Spinal cord (tissue), 10 donors: Measurements from ENCODE around the gene MTHFR. TPM values are rescaled to one million over a fixed set of nuclear protein-coding genes. Genes with fewer than 3 reads are reported as not detected.

Experiments
- DNase-seq, 6 donors: peaks; one replicate each; pipeline versions ENCODE4 v3.0.0 to v3.0.0-alpha.2; 2013 to 2015; ENCODE audit warnings: low spot score in 6 of 6, low read depth in 4 of 6
- H3K27ac ChIP-seq: one replicate; pipeline ENCODE4 v1.5.1; 2013; ENCODE audit warnings: low read depth, low read length, control low read depth
- H3K27me3 ChIP-seq: one replicate; pipeline ENCODE4 v1.6.1; 2013; ENCODE audit warnings: low read length; ENCODE audit not compliant: control insufficient read depth, insufficient read depth
- H3K36me3 ChIP-seq: one replicate; pipeline ENCODE4 v1.6.1; 2013; ENCODE audit warnings: low read length; ENCODE audit not compliant: control insufficient read depth, insufficient read depth
- H3K4me1 ChIP-seq: one replicate; pipeline ENCODE4 v1.6.1; 2013; ENCODE audit warnings: low read length; ENCODE audit not compliant: control insufficient read depth, insufficient read depth
- H3K4me3 ChIP-seq: one replicate; pipeline ENCODE4 v1.5.1; 2013; ENCODE audit warnings: low read depth, low read length, control low read depth
- H3K9me3 ChIP-seq: one replicate; pipeline ENCODE4 v1.6.1; 2013; ENCODE audit warnings: low read length; ENCODE audit not compliant: control insufficient read depth, insufficient read depth
- WGBS: methylation state at CpG from one replicate; pipeline ENCODE4 v1.1.5; 2013; ENCODE audit warnings: missing lambda C conversion rate; ENCODE audit not compliant: insufficient coverage; 5-methylcytosine and 5-hydroxymethylcytosine counted together
- polyA plus RNA-seq, 2 donors: library from polyadenylated mRNA; unstranded; fragments of 120-200 nt; gene quantifications; one replicate each; pipeline ENCODE4 v1.2.1, GENCODE V29; 2013; ENCODE audit not compliant: insufficient read length in 2 of 2
- total RNA-seq, 2 donors: library from RNA; depleted of rRNA in 1 of 2; stranded (reverse); fragments of 120-200 nt in 1 of 2; fragments of >200 nt in 1 of 2; gene quantifications; one replicate each; pipeline versions ENCODE4 v1.2.3 to v1.2.4, GENCODE V29; 2013 to 2014
- donor health status: healthy.

The MTHFR gene
- total and polyA plus RNA-seq, 4 donors, result 20.9 to 49.1 (median 31.0) TPM

DNA sequence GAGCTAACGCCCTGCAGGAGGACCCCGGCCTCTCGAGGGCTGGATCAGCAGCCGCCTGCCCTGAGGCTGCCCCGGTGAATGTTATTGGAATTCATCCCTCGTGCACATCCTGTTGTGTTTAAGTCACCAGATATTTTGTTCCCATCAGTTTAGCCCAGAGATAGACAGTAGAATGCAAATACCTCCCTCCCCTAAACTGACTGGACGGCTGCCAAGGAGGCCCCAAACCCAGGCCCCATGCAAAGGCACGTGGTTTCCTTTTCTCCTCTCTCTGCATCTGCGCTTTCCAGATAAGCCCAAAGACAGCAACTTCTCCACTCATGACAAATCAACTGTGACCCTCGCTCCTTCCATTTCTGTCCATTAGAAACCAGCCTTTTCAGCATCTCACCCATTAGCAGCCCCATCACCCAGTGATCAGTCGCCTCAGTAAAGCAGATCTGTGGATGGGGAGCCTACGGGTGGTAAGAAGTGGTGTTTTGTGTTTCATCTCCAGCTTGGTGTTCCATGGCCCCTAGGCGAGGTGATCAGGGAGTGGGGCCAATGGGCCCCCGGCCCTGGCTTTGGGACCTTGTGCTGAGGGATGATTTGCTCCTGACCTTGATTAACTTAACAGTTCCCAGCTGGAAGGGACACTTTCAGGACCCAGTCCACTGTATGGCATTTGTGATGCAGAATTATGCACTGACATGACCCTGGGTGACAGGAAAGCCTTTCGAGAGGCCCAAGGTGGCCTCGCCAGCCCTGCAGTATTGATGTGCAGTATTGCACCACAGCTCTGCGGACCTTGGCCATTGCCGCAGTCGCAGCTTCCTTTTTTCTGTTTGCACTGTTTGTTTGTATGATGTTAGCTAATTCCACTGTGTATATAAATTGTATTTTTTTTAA is 36.6 kb upstream of the MTHFR start:
- Histone ChIP-seq H3K4me1 (peaks cover 24% of the 10 kb centered on the region), H3K27ac (no peak overlapping the region), H3K27me3 (no peaks in the 10 kb centered on the region), H3K4me3 (no peak overlapping the region), H3K36me3 (peaks cover 85% of the 10 kb centered on the region), H3K9me3 (no peaks in the 10 kb centered on the region)
- DNase-seq, result peak in 2 of 6 donors; percentile 62 to 82
- WGBS, result 42% methylated on average over 13 of the region's 19 CpGs

DNA sequence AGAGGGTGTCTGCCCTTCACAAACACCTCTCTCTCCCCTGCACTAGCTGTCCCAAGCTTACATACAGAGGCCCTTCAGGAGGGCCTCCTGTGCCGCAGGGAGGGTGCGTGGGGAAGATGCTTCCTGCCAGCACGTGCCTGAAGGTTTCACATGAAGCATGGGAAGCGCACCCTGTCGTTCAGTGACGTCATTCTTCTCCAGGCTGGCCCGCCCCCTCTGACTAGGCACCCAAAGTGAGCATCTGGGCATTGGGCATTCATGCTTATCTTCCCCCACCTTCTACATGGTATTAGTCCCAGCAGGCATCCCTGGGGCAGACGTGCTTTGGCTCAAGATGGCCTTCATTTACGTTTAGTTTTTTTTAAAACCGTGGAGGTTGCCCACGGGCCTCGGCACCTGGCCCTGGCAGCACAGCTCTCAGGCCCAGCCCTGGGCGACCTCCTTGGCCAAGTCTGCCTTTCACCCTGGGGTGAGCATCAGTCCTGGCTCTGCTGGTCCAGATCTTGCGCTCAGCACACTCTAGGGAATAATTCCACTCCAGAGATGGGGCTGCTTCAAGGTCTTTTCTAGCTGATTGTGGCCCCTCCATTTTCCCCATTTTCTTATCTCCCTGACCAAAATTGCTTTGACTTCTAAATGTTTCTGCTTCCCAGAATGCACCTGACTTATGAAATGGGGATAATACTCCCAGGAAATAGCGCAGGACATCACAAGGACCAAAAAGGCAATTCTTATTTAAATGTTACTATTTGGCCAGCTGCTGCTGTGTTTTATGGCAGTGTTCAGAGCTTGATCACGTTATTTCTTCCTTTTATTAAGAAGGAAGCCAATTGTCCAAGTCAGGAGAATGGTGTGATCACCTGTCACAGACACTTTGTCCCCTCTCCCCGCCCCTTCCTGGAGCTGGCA is 35.7 kb upstream of the MTHFR start:
- H3K27ac ChIP-seq, result no peak overlapping the region
- H3K4me1 ChIP-seq, result peaks cover 18% of the 10 kb centered on the region
- DNase-seq, result peak in 1 of 6 donors; percentile 50
- WGBS, result 63% methylated on average over 14 of the region's 17 CpGs
- no peaks in the 10 kb centered on the region for H3K9me3 ChIP-seq
- peaks cover 86% of the 10 kb centered on the region for H3K36me3 ChIP-seq
- no peaks in the 10 kb centered on the region for H3K27me3 ChIP-seq
- no peak overlapping the region for H3K4me3 ChIP-seq

DNA sequence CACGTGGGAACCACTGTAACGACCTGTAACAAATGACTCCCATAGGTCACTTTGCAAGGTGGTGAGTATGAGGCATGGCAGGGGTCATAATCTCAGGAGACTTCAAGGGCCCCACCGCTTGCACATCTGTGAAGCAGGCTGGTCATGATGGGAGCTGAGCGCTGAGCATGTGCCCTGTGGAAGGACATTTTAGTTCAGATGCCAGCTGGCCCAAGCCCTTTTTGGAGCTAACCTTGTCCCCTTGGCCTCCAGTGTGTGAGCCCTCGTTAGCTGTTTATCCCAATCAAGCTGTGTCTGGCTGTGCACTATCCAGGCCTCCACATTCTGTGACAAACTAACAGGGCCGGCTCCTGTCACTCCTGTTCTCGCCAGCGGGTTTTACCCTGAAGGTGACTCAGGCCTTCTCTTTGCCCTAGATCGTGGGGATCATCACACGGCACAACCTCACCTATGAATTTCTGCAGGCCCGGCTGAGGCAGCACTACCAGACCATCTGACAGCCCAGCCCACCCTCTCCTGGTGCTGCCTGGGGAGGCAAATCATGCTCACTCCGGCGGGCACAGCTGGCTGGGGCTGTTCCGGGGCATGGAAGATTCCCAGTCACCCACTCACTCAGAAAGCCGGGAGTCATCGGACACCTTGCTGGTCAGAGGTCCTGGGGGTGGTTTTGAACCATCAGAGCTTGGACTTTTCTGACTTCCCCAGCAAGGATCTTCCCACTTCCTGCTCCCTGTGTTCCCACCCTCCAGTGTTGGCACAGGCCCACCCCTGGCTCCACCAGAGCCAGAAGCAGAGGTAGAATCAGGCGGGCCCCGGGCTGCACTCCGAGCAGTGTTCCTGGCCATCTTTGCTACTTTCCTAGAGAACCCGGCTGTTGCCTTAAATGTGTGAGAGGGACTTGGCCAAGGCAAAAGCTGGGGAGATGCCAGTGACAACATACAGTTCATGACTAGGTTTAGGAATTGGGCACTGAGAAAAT is 34.3 kb upstream of the MTHFR start:
- Histone ChIP-seq H3K36me3 (peaks cover 93% of the 10 kb centered on the region), H3K27ac (no peak overlapping the region), H3K4me3 (no peak overlapping the region), H3K4me1 (peaks cover 18% of the 10 kb centered on the region), H3K27me3 (no peaks in the 10 kb centered on the region), H3K9me3 (no peaks in the 10 kb centered on the region)
- no peak for DNase-seq
- 90% methylated on average over 19 of the region's 20 CpGs for WGBS

DNA sequence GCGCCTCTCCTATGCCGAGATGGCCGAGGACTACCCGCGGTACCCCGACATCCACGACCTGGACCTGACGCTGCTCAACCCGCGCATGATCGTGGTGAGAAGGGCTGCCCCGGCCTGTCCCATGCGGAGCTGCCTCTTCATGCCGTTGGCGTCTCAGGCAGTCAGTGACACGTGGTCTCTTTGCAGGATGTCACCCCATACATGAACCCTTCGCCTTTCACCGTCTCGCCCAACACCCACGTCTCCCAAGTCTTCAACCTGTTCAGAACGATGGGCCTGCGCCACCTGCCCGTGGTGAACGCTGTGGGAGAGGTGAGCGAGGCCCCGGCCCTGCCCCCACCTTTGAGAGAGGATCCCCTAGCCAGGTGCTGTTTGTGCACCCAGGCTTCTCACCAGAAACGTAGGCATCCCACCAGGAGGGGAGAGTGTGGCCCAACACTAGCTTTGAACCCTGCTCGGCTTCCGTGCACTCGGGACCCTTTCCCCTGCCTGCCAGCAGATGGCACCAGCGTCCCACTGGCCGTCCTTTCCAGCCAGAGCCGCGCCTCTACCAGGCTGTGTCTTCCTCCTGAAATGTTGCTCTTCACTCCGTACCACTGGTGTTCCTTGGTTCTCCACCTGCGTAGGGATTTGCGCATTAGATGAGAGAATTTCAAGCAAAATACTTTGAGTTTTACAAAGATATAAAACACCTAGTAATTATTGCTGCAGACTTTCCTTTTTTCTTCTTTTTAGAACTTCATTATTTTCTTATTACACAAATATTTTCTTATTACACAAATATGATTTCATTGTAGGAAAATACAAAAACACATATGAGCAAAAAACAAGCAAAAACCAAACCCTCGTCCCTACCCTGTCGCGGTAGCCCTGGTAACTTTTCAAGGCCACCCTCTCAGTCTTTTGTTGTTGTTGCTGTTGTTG is 32.8 kb upstream of the MTHFR start:
- WGBS, result 63% methylated on average over 32 of the region's 40 CpGs
- Histone ChIP-seq H3K36me3 (peaks cover 96% of the 10 kb centered on the region), H3K4me1 (peaks cover 18% of the 10 kb centered on the region), H3K4me3 (no peak overlapping the region), H3K9me3 (no peaks in the 10 kb centered on the region), H3K27ac (no peak overlapping the region), H3K27me3 (no peaks in the 10 kb centered on the region)
- peak in 5 of 6 donors; percentile 48 to 93 (median 55) for DNase-seq

DNA sequence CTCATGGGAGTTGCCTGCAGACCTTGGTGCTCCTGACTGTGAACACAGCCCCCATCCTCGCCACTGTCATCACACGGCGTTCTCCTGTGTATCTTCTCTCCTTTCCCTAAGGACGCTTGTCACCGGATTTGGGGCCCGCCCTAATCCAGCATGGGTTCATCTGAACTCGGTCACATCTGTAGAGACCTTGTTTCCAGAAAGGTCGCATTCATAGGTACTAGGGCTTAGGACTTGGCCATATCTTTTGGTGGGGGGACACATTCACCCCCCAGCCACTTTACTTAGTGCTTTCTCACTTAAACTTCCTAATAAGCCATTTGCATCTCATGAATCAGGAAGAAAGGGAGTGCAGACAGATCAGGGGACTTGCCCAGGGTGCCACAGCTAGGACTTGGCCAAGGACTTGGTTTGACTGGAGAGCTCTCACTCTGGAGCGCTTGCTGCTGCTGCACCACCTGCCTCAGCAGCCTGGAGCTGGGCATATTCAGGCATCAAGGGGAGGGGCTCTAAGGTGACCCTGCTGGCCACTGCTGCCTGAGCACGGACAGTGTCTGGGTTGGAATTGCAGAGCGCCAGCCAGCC is 32.1 kb upstream of the MTHFR start:
- Histone ChIP-seq H3K9me3 (no peaks in the 10 kb centered on the region), H3K27me3 (no peaks in the 10 kb centered on the region), H3K36me3 (peaks cover 96% of the 10 kb centered on the region), H3K4me1 (peaks cover 15% of the 10 kb centered on the region), H3K27ac (no peak overlapping the region), H3K4me3 (no peak overlapping the region)
- WGBS, result 82% methylated on average over 9 of the region's 11 CpGs
- DNase-seq, result no peak

DNA sequence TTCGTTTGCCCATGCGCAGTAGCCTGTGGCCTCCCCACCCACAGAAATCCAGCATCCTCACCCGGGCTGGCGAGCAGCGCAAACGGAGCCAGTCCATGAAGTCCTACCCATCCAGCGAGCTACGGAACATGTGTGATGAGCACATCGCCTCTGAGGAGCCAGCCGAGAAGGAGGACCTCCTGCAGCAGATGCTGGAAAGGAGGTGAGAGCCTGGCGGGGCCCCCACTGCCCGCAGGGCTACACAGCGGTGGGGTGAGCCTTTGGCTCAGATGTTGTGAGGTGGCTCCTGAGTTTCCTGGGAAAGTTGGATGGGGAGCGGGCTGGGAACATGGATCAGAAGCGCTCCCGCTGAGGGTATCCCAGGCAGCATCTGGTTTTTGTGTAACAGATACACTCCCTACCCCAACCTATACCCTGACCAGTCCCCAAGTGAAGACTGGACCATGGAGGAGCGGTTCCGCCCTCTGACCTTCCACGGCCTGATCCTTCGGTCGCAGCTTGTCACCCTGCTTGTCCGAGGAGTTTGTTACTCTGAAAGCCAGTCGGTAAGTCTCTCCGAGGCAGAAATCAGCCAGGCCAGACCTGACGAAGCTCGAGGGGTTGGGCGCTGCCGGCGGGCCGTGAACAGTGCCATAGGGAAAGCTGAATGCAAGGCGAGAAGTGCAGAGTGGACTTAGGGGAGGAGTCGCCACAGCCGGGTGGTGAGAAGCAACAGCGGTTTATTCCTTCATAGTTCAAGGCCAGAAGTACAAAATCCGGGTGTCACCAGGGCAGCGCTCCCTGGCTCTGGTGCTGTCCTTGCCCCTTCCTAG is 31.4 kb upstream of the MTHFR start:
- H3K9me3 ChIP-seq, result no peaks in the 10 kb centered on the region
- no peaks in the 10 kb centered on the region for H3K27me3 ChIP-seq
- H3K27ac ChIP-seq, result no peak overlapping the region
- H3K4me1 ChIP-seq, result peaks cover 8% of the 10 kb centered on the region
- no peak for DNase-seq
- peaks cover 94% of the 10 kb centered on the region for H3K36me3 ChIP-seq
- 91% methylated on average over 33 of the region's 36 CpGs for WGBS
- no peak overlapping the region for H3K4me3 ChIP-seq

DNA sequence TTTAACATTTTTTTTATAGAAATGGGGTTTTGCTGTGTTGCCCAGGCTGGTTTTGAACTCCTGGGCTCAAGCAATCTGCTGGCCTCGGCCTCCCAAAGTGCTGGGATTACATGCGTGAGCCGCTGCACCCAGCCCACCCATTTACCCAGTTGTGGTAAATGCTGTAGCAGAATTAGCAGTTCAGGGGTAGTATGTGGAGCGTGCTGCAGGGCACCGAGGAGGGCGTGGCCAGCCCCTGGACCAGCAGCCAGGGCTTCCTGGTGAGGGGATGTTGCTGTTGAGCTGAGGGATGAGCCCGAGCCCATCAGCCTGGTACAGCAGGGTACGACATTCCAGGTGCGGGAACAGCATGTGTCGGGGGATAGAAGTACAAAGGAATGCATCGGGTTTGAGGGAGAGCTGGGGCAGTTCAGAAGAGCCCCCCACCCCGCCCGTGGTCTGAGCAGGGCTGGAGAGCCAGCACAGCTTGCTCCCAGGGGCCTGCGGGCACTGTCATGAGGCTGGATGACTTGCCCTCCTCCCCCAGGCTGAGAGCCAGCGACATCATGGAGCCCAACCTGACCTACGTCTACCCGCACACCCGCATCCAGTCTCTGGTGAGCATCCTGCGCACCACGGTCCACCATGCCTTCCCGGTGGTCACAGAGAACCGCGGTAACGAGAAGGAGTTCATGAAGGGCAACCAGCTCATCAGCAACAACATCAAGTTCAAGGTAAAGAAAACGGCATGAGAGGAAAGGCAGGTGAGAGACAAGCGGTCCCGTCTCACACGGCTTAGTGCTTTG is 29.9 kb upstream of the MTHFR start:
- DNase-seq, result no peak
- Histone ChIP-seq H3K4me1 (no peaks in the 10 kb centered on the region), H3K27me3 (no peaks in the 10 kb centered on the region), H3K4me3 (no peak overlapping the region), H3K27ac (no peak overlapping the region), H3K9me3 (no peaks in the 10 kb centered on the region), H3K36me3 (peaks cover 88% of the 10 kb centered on the region)
- 97% methylated on average over 24 of the region's 28 CpGs for WGBS
